Thymus (tissue), 11 donors: ENCODE measurements around the gene ELMO2. TPM values are rescaled to one million over a fixed set of nuclear protein-coding genes. Genes with fewer than 3 reads are reported as not detected.

Experiments used
- DNase-seq, 9 donors: peaks; one replicate each; pipeline ENCODE4 v3.0.0-alpha.2; 2013; ENCODE audit warnings: low spot score in 9 of 9, low read depth in 6 of 9, missing footprints in 1 of 9
- H3K27ac ChIP-seq, 2 donors: one replicate each; pipeline ENCODE4 v1.5.1; 2013; ENCODE audit warnings: control low read depth in 1 of 2, low read depth in 1 of 2, low read length in 1 of 2, mild to moderate bottlenecking in 1 of 2, moderate library complexity in 1 of 2
- H3K27me3 ChIP-seq, 2 donors: one replicate each; pipeline ENCODE4 v1.5.1; 2013; ENCODE audit warnings: low read length in 1 of 2; ENCODE audit not compliant: control insufficient read depth in 2 of 2, insufficient read depth in 1 of 2
- H3K36me3 ChIP-seq, 2 donors: one replicate each; pipeline ENCODE4 v1.5.1; 2013; ENCODE audit warnings: low read length in 1 of 2, mild to moderate bottlenecking in 1 of 2, moderate library complexity in 1 of 2; ENCODE audit not compliant: control insufficient read depth in 2 of 2, insufficient read depth in 2 of 2
- H3K4me1 ChIP-seq, 2 donors: one replicate each; pipeline ENCODE4 v1.5.1; 2013; ENCODE audit warnings: low read length in 2 of 2; ENCODE audit not compliant: control insufficient read depth in 2 of 2, insufficient read depth in 2 of 2
- H3K4me3 ChIP-seq, 2 donors: one replicate each; pipeline ENCODE4 v1.5.1; 2013; ENCODE audit warnings: low read length in 2 of 2, control low read depth in 1 of 2, mild to moderate bottlenecking in 1 of 2
- H3K9me3 ChIP-seq, 2 donors: one replicate each; pipeline ENCODE4 v1.5.1; 2013; ENCODE audit warnings: low read length in 1 of 2, mild to moderate bottlenecking in 1 of 2; ENCODE audit not compliant: control insufficient read depth in 2 of 2, insufficient read depth in 1 of 2
- WGBS: extraction: QIAGEN DNeasy Blood & Tissue Kit; methylation state at CpG from one replicate; pipeline ENCODE4 v1.1.7; 2013; 5-methylcytosine and 5-hydroxymethylcytosine counted together
- polyA plus RNA-seq: library from polyadenylated mRNA; stranded (reverse); fragments of 200-250 nt; gene quantifications from one replicate; pipeline ENCODE4 v1.2.3, GENCODE V29; 2013
- total RNA-seq: library from RNA; stranded (reverse); fragments of 120-200 nt; gene quantifications from one replicate; pipeline ENCODE4 v1.2.4, GENCODE V29; 2013
- donor health status: healthy.

The ELMO2 gene
- total and polyA plus RNA-seq, 2 donors = 23.3 to 32.9 TPM

GRCh38 chr20:46414608-46415007 is 8.2 kb upstream of the ELMO2 start:
- 96% methylated on average over 5 of the region's 5 CpGs for WGBS
- no peaks in the 10 kb centered on the region for H3K9me3 ChIP-seq
- H3K27ac ChIP-seq = no peak overlapping the region
- DNase-seq = no peak
- H3K36me3 ChIP-seq = no peaks in the 10 kb centered on the region
- no peak overlapping the region for H3K4me3 ChIP-seq
- peaks cover 0 to 10% of the 10 kb centered on the region in 2 donors for H3K27me3 ChIP-seq
- peaks cover 0 to 3% of the 10 kb centered on the region in 2 donors for H3K4me1 ChIP-seq

DNA sequence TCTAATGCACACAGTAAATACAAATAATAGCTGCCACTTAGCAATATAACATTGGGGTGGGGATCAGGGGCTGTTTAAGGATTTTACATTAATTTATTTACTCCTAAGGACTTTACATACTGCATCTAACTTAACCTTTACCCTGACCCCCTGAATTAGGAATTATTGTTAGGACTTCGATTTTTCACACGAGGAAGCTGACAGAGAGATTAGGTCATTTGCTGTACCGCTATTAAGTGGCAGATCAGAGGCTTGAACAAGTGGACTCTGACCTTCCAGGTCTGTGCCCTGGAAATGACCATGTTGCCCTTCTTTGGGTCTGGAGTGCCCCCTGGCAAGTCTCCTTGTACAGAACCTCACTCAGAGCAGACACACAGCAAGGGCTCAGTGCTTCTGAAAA is 5.2 kb upstream of the ELMO2 start:
- no peak for DNase-seq
- Histone ChIP-seq H3K27me3 (peaks cover 0 to 14% of the 10 kb centered on the region in 2 donors), H3K4me3 (no peak overlapping the region), H3K27ac (no peak overlapping the region), H3K36me3 (no peaks in the 10 kb centered on the region), H3K9me3 (no peaks in the 10 kb centered on the region), H3K4me1 (peaks cover 0 to 13% of the 10 kb centered on the region in 2 donors)
- WGBS = 91% methylated on average over 3 of the region's 3 CpGs

DNA sequence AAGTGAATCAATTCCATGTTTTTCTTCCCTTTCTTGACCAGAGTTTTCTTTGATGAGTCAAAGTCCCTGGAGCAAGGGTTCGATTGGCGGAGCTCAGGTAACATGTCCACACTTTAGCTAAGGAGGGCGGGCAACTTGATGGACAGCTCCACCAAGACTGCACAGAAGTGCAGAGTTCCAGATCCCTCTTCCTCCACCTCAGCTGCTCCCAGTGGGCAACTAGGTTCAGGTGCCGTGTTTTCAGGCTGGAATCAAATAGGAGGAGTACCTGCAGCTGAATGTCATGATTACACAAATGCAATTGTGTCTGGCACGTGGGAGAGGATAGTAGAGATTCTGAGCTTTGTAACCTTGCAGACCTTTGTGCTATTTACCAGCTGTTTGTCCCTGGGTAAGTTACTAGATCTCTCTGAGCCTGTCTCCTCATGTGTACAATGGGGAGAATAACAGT is 1.9 kb upstream of the ELMO2 start:
- Histone ChIP-seq H3K36me3 (peaks cover 0 to 3% of the 10 kb centered on the region in 2 donors), H3K4me1 (peaks cover 5 to 20% of the 10 kb centered on the region in 2 donors), H3K9me3 (no peaks in the 10 kb centered on the region), H3K4me3 (no peak overlapping the region), H3K27me3 (peaks cover 0 to 8% of the 10 kb centered on the region in 2 donors), H3K27ac (no peak overlapping the region)
- 95% methylated on average over 5 of the region's 5 CpGs for WGBS
- DNase-seq = no peak

- Histone ChIP-seq H3K9me3 (no peaks in the 10 kb centered on the region), H3K4me3 (peak overlapping the region in 1 of 2 donors; percentile 79), H3K27ac (no peak overlapping the region), H3K4me1 (peaks cover 5 to 23% of the 10 kb centered on the region in 2 donors), H3K27me3 (peaks cover 0 to 8% of the 10 kb centered on the region in 2 donors), H3K36me3 (peaks cover 0 to 4% of the 10 kb centered on the region in 2 donors)
- no peak for DNase-seq
- WGBS = 95% methylated on average over 4 of the region's 4 CpGs
Measured at GRCh38 chr20:46407671-46407996, 1.2 kb upstream of the ELMO2 start.

DNA sequence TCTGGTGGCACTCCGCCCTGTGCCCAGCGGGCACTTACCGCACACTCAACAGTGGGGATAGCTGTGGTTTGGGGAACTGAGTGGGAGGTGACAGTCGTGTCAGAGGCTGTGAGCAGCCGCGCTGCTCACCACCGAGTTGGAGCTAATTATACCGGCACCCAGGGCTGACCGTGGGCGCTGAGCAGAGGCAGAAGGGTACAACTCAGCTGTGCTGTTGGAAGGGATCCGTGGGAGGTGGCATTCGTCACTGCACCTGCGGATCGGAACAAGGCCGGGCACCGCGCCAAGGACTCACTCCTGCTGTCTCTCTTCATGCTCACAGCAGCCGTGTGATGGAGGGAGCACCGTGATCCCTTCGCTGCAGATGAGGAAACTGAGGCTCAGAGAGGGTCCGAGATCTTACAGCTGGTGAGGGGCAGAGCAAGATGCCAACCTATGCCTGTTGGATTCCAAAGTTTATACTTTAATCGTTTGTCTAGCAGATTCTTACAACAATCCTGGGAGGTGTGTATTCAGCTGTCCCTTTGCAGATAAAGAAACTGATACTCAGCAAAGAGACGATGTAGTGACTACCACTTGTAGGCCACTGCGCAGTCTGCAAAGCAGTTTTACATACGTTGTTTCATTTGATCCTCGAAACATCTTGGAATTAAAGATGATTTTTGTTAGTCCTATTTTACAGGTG is 713 bp upstream of the ELMO2 start:
- 16% methylated on average over 26 of the region's 26 CpGs for WGBS
- Histone ChIP-seq H3K27ac (peak overlapping the region; percentile 82 to 97), H3K27me3 (peaks cover 0 to 8% of the 10 kb centered on the region in 2 donors), H3K4me3 (peak overlapping the region; percentile 79 to 98), H3K9me3 (no peaks in the 10 kb centered on the region), H3K36me3 (peaks cover 0 to 4% of the 10 kb centered on the region in 2 donors), H3K4me1 (peaks cover 6 to 27% of the 10 kb centered on the region in 2 donors)
- DNase-seq = peak in 7 of 9 donors; percentile 36 to 76 (median 46)

- no peak for DNase-seq
- Histone ChIP-seq H3K9me3 (no peaks in the 10 kb centered on the region), H3K4me1 (peaks cover 25 to 52% of the 10 kb centered on the region in 2 donors)
Measured at GRCh38 chr20:46402331-46402811, 4.0 kb downstream of the ELMO2 start.

GRCh38 chr20:46401478-46401860 is 4.9 kb downstream of the ELMO2 start:
- Histone ChIP-seq H3K36me3 (peaks cover 4 to 5% of the 10 kb centered on the region in 2 donors), H3K4me1 (peaks cover 25 to 46% of the 10 kb centered on the region in 2 donors), H3K27ac (peak overlapping the region; percentile 82 to 84), H3K27me3 (no peaks in the 10 kb centered on the region), H3K4me3 (no peak overlapping the region), H3K9me3 (no peaks in the 10 kb centered on the region)
- WGBS = 7% methylated on average over 2 of the region's 2 CpGs
- peak in 4 of 9 donors; percentile 4 to 30 (median 22) for DNase-seq

More at GRCh38 chr20:46402331-46402811, 4.0 kb downstream of the ELMO2 start:
- Histone ChIP-seq H3K4me3 (no peak overlapping the region), H3K36me3 (peaks cover 4 to 5% of the 10 kb centered on the region in 2 donors), H3K27ac (peak overlapping the region; percentile 1 to 17), H3K27me3 (no peaks in the 10 kb centered on the region)
- WGBS = 71% methylated on average over 2 of the region's 2 CpGs

GRCh38 chr20:46400828-46401477 is 5.5 kb downstream of the ELMO2 start:
- Histone ChIP-seq H3K27me3 (no peaks in the 10 kb centered on the region), H3K9me3 (no peaks in the 10 kb centered on the region), H3K27ac (peak overlapping the region; percentile 82 to 84), H3K4me1 (peaks cover 25 to 46% of the 10 kb centered on the region in 2 donors), H3K36me3 (peaks cover 4 to 7% of the 10 kb centered on the region in 2 donors), H3K4me3 (no peak overlapping the region)
- peak in 7 of 9 donors; percentile 8 to 75 (median 36) for DNase-seq
- WGBS = 20% methylated on average over 6 of the region's 6 CpGs

DNA sequence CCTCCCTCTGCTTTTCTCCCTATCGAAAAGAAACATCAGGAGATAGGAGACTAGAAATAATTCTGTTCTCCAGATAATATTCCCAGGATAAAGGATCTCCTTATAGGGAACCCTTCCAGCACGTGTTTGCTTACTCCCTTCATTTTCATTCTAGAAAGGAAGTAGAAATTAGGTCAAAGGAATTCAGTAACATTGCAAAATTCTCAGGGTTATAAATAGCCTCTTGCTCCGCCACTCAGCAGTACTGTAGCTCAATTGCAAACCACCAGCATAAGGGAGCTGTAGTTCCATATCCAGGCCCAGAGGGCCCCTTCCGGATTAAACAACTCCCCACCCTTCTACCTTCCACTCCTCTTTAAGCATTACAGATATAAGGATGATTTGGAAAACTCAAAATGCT is 6.2 kb downstream of the ELMO2 start:
- no peak overlapping the region for H3K4me3 ChIP-seq
- peak in 1 of 9 donors; percentile 19 for DNase-seq
- peak overlapping the region; percentile 68 to 82 for H3K27ac ChIP-seq
- H3K9me3 ChIP-seq = no peaks in the 10 kb centered on the region
- H3K36me3 ChIP-seq = peaks cover 9% of the 10 kb centered on the region in 2 donors
- 38% methylated on average over 4 of the region's 4 CpGs for WGBS
- H3K27me3 ChIP-seq = no peaks in the 10 kb centered on the region
- H3K4me1 ChIP-seq = peaks cover 23 to 44% of the 10 kb centered on the region in 2 donors
